MG63 (cell line): ENCODE results near the gene COL25A1. TPM values are rescaled to one million over a fixed set of nuclear protein-coding genes. Genes with fewer than 3 reads are reported as not detected.
"Not testable (repeated sequence)": the region's sequence is repeated elsewhere in the genome, so short reads cannot be mapped to it uniquely, and the experiment has no call there.

ENCODE experiments used
- DNase-seq: peaks from one replicate; pipeline ENCODE4 v3.0.0-alpha.2; 2020
- H3K27me3 ChIP-seq: fragments of 250-450 bp; sonication (Bioruptor Pico); 2 replicates; pipeline ENCODE4 v1.5.1; 2020; ENCODE audit warnings: mild to moderate bottlenecking, moderate library complexity
- H3K36me3 ChIP-seq: fragments of 250-450 bp; sonication (Bioruptor Pico); 2 replicates; pipeline ENCODE4 v1.5.1; 2020; ENCODE audit warnings: mild to moderate bottlenecking, moderate library complexity
- H3K4me3 ChIP-seq: fragments of 250-450 bp; sonication (Bioruptor Pico); 2 replicates; pipeline ENCODE4 v1.5.1; 2020; ENCODE audit warnings: mild to moderate bottlenecking, moderate library complexity
- H3K9me3 ChIP-seq: fragments of 250-450 bp; sonication (Bioruptor Pico); 2 replicates; pipeline ENCODE4 v1.5.1; 2020; ENCODE audit warnings: mild to moderate bottlenecking, moderate library complexity
- total RNA-seq: library from RNA; depleted of rRNA; stranded (reverse); fragments of >200 nt; shearing (Covaris generic); gene quantifications from 2 replicates; pipeline ENCODE4 v1.2.3, GENCODE V29; 2014; ENCODE audit warnings: low replicate concordance

The COL25A1 gene
- total RNA-seq, 1 experiment from 2014 or later = not detected

DNA sequence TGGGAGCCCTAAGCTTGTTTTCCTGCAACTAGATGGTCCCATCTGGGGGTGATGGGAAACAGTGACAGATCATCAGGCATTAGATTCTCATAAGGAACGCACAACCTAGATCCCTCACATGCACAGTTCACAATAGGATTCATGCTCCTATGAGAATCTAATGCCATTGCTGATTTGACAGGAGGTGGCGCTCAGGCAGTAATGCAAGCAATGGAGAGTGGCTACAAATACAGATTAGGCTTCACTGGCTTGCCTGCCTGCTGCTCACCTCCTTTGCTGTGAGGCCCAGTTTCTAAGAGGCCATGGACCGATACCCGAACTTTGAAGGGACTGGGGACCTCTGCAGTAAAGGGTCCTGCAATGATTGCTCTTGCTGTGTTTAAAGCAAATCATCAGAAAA is 225.7 kb downstream of the COL25A1 start:
- not testable (repeated sequence) for H3K27me3 ChIP-seq, H3K4me3 ChIP-seq, H3K36me3 ChIP-seq

DNA sequence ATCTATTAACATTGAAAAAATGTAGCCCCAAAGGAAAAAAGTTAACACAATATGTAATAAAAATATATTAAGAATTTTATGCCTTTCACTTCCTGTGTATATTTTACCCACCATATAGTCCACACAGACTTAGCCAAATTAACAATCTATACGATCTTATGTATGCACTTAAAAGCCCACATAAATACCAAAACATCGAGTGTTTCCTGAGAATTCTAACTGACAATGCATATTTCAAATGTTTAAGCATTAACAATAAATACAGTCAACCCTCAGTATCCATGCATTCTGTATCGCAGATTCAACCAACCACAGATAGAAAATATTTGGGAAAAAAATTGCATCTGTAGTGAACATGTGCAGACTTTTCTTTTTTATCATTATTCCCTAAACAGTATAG is 226.8 kb downstream of the COL25A1 start:
- DNase-seq = no peak
- no peaks in the 10 kb centered on the region for H3K9me3 ChIP-seq

More for the DNA sequence above, 225.7 kb downstream of the COL25A1 start:
- DNase-seq, H3K9me3 ChIP-seq: not testable (repeated sequence)

DNA sequence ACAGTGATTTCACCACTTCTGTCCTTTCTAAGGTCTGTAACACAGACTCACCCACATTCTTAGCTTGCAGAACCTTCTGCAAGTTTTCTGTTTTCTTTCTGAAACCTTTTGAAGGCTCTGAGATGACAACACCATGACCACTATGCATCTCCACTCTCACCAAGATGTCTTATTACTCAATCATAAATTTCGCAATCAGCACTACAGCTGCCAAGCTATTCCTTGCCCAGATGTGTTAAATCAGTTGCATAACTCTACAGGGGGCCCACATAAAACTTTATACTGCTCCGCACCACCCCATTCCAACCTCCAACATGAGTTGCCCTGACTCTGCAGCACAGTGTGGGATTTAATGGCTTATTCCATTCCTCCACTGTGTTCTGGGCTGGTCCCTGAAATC is 229.9 kb downstream of the COL25A1 start:
- Histone ChIP-seq H3K36me3 (no peaks in the 10 kb centered on the region), H3K9me3 (no peaks in the 10 kb centered on the region), H3K27me3 (no peaks in the 10 kb centered on the region), H3K4me3 (no peak overlapping the region)
- peak; percentile 63 for DNase-seq

More for the DNA sequence above, 226.8 kb downstream of the COL25A1 start:
- Histone ChIP-seq H3K36me3 (no peaks in the 10 kb centered on the region), H3K4me3 (no peak overlapping the region), H3K27me3 (no peaks in the 10 kb centered on the region)

DNA sequence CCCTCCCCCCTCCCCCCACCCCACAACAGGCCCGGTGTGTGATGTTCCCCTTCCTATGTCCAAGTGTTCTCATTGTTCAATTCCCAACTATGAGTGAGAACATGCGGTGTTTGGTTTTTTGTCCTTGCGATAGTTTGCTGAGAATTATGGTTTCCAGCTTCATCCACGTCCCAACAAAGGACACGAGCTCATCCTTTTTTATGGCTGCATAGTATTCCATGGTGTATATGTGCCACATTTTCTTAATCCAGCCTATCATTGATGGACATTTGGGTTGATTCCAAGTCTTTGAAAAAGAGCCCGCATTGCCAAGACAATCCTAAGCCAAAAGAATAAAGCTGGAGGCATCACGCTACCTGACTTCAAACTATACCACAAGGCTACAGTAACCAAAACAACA is 231.8 kb downstream of the COL25A1 start:
- not testable (repeated sequence) for H3K9me3 ChIP-seq, H3K36me3 ChIP-seq, DNase-seq, H3K4me3 ChIP-seq, H3K27me3 ChIP-seq

DNA sequence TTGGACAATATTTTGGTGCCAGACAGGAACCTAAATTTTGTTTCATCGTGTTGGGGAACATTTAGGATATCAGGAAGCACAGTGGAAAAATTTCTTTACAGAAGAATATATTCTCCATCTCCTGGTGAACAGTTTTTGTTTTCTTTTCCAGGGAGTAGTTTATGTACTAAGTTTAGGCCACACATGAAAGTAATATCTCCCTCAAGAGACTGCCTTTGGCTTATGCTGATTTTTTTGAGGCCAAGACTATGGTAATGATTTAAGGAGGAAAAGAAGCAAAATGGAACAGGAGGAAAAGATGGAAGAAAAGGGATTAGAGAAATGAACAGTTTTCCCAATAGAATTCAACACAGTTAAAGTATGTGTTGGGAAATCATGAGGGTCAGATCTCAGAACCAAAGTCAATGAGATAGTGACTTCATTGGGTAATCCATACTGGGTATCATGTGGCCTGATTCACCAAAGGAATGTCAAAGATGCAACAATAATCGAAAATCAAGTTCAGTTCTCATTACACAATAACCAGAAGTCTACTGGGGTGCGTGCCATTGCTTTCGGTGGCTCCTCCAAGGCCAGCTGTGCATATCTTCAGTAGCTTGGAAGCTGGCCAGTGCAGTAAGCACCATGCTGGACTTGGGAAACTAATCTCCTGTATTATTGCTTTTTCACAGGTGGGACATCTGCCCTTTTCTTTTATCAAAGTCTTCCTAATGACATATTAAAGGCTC is 234.8 kb downstream of the COL25A1 start:
- Histone ChIP-seq H3K4me3 (no peak overlapping the region), H3K9me3 (no peaks in the 10 kb centered on the region), H3K36me3 (no peaks in the 10 kb centered on the region), H3K27me3 (no peaks in the 10 kb centered on the region)
- no peak for DNase-seq

DNA sequence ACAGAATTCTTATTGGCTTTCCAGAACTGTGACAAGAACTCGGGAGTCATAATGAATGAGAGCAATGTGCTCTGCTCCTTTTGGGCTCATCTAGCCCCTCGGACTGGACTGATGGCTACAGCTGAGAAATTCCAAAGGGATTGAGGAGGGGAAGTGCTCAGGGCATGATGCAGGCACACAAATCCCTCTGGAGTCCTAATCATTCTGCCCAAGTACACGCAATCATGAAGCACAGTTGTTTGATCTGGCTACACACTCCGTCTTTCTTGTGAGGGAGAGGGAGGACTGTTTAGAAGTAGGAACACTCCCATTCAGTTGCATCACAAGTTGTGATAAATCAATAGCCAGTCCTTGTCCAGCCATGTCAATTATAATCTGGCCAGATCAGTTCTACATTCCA is 237.5 kb downstream of the COL25A1 start:
- H3K27me3 ChIP-seq = no peaks in the 10 kb centered on the region
- H3K4me3 ChIP-seq = no peak overlapping the region
- H3K36me3 ChIP-seq = no peaks in the 10 kb centered on the region
- DNase-seq = no peak
- H3K9me3 ChIP-seq = no peaks in the 10 kb centered on the region

DNA sequence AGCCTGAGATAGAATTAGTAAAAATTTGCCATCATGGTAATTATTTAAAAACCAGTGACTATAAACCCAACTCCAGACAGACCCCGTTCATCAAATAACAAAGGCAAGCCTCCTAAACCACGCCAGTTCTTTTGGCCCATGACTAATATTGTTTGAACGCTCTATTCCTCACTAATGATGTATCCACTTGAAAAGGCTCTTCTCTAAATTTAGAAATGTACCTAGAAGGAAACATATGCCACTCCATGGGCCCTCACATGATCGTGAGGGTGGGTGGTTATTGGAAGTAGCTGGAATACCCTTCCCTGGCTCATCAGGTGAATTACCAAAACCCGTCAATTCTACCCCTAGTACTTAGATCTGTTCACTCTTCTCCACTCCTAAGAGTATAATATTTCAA is 249.2 kb downstream of the COL25A1 start:
- Histone ChIP-seq H3K36me3 (no peaks in the 10 kb centered on the region), H3K27me3 (no peaks in the 10 kb centered on the region), H3K9me3 (no peaks in the 10 kb centered on the region), H3K4me3 (no peak overlapping the region)
- DNase-seq = no peak

DNA sequence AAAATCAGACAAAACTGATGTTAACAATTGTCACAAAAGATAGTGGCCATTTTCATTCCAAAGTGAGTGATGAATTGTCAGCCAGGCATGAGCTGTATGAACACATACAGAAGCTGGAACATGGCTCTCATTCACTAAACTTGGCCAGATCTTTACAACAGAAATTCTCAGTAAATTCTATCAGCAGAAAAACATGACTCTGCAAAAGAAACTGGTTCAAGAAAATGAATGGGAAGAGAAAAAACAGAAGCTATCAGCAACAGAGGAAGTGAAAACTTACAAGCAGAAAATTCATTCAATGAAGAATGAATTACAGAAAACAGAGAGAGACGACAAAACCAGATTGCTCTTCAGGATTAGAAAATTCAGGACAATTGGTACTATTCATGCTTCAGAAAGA is 249.6 kb downstream of the COL25A1 start:
- no peaks in the 10 kb centered on the region for H3K36me3 ChIP-seq
- no peaks in the 10 kb centered on the region for H3K27me3 ChIP-seq
- no peaks in the 10 kb centered on the region for H3K9me3 ChIP-seq
- H3K4me3 ChIP-seq = no peak overlapping the region
- DNase-seq = no peak

DNA sequence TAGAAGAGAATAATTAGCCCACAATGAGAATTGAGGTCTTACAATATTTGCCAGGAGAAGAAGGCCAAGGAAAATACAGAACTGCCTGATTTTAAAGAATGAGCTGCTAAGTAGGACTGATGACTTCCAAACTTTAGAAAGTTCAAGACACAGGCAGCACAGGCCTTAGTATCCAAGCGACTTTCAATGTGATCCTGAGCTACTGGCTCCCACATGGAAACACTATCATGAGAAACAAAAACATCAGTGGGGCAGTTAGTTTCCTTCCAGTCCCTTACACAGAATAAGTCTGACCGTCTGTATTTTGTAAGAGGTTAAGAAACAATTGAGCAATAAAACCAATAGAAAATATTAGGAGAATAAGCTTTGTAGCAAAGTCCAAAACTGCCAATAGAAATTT is 251.4 kb downstream of the COL25A1 start:
- Histone ChIP-seq H3K9me3 (no peaks in the 10 kb centered on the region), H3K27me3 (no peaks in the 10 kb centered on the region), H3K4me3 (no peak overlapping the region), H3K36me3 (no peaks in the 10 kb centered on the region)
- no peak for DNase-seq

DNA sequence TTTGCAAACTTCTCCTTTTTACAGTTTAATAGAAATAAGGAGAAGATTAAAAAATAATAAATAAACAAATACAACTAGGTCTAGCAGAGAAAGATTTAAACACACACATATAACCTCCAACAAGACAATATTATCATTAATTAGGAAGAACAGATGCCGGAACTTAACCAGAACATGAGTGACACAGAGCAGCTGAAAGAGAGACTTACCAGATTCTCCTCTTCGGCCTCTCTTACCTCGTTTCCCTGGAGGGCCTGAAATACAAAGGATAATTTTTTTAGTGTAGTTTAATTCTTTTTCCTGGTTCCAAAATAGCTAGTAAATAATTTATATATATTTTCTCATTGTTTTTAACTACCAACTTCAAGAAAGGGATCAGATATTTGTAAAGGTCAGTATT is 252.5 kb downstream of the COL25A1 start:
- DNase-seq = no peak
- no peaks in the 10 kb centered on the region for H3K9me3 ChIP-seq
- H3K4me3 ChIP-seq = no peak overlapping the region
- no peaks in the 10 kb centered on the region for H3K27me3 ChIP-seq
- H3K36me3 ChIP-seq = no peaks in the 10 kb centered on the region

DNA sequence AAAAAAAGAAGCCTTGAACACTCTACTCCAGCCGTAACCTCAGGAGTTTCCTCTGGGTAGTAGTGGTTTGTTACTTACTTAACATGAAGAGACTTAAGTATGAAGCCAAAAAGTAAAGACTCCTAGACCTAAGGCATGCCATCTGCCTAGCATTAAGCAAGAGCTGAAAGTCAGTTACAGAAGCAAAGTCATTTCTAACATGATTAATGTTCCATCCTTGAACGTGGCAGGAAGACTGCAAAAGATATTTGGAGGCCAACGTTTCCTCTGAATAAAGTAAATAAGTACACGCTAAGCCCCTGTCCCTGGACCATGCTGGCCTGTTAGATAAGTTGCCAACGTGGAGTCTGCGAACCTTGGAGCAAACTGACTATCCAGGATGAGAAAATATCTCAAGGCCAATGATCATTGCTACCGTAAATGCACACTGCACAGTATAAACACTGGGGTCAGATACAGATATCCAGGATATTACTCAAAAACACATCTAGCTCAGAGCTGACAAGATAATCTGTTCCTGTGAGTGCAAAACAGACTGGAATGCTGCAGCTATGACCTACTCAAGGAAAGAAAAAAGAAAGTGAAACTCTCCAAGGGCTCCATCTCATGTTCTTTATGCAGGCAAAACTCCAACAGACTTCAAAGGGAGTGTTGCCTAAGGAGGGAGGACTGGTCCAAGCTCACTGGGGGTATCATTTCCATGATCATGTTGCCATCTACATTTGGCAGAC is 255.8 kb downstream of the COL25A1 start:
- no peak overlapping the region for H3K4me3 ChIP-seq
- DNase-seq = no peak
- no peaks in the 10 kb centered on the region for H3K36me3 ChIP-seq
- no peaks in the 10 kb centered on the region for H3K9me3 ChIP-seq
- H3K27me3 ChIP-seq = no peaks in the 10 kb centered on the region

DNA sequence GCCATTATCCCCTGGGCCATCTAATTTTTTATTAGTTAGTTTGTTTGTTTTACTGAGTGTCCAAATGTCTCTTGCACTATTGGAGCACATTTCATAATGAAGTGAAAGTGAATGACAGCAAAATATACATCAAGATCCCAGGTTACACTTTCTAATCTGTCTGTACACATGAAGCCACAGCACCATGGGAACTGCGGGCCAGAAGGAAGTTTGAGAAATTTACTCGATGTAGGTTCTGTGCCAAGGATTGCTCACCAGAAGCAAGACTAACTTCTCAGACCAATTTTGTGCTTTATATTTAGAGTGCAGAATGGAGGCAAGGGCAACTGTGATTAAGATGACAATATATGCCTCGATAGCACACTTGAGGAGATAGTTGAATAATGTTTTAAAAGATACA is 258.0 kb downstream of the COL25A1 start:
- Histone ChIP-seq H3K27me3 (no peaks in the 10 kb centered on the region), H3K9me3 (no peaks in the 10 kb centered on the region), H3K4me3 (no peak overlapping the region), H3K36me3 (no peaks in the 10 kb centered on the region)
- DNase-seq = no peak

DNA sequence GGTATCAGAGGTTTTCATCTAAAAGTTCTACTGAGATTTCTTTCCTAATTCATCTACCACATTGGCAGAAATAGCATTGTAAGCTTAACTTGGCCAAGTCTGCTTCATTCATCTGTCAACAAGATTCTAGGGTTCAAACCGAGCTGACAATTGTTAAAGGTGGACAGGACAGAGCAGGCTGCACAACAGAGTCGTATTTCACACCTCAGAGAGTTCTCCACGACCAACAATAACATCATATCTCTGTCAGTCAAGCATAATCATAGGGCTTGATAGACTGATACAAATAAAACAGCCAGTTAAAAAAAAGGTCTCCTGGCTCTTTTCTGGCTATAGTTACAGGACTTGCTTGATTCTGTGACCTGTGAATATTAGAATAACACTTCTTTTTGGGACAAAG is 259.2 kb downstream of the COL25A1 start:
- H3K36me3 ChIP-seq = no peaks in the 10 kb centered on the region
- H3K27me3 ChIP-seq = no peaks in the 10 kb centered on the region
- DNase-seq = no peak
- no peaks in the 10 kb centered on the region for H3K9me3 ChIP-seq
- H3K4me3 ChIP-seq = no peak overlapping the region

DNA sequence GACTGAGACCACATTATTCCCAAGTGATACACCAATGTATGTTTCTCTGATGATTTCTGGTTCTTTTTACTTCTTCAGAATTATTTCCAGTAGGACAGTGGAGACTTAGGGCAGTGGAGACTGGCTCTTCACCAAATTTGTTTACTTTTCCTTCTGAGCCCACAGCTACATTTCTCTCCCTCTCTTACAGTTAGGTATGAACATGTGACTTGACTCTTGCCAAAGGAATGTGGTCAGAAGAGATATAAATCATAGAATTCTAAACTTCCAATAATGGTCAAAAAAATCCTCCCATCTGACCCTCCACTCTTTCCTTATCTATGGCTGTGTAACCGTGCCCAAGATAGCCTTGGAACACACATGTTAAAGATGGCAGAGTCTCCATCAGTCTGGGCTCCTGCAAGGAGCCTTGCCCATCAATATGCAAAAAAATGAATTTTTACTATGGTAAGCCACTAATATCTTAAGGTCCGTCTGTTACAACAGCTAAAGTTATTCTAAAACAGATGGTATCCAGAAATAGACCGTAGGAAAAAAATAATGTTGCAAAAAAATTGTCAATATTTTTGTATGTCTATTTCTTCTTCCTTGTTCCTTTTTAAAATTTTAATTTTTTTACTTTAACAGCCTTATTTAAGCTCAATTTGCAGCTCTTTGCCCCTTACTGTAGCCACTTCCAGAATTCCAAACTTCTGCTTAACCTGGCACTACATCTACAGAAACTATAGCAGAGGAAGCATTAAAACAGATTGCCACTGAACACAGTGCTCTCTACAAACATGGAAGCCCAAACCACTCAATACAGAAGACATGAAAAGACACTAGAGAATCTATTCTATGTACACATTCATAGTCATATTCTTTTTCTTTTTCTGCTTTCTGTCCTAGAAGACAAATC is 260.7 kb downstream of the COL25A1 start:
- Histone ChIP-seq H3K9me3 (no peaks in the 10 kb centered on the region), H3K27me3 (no peaks in the 10 kb centered on the region), H3K4me3 (no peak overlapping the region), H3K36me3 (no peaks in the 10 kb centered on the region)
- no peak for DNase-seq

DNA sequence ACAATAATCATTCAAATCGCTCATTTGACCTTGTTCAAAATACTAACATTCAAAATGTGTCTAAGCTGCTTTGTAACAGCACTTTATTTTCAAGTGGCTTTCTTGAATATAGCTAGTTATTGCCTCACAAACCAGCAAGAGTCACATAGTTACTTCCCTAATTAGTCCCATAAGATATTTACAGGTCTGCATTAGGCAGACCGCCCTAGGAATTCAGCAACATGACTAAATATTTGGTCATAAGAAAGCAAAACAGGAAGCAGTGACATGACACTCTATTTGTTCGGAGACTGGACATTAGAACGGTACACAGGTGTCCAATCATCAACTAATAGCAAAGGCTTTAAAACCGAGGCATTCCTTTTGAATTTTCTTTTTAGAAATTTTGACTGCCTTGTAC is 262.0 kb downstream of the COL25A1 start:
- Histone ChIP-seq H3K36me3 (no peaks in the 10 kb centered on the region), H3K27me3 (no peaks in the 10 kb centered on the region), H3K4me3 (no peak overlapping the region), H3K9me3 (no peaks in the 10 kb centered on the region)
- no peak for DNase-seq

DNA sequence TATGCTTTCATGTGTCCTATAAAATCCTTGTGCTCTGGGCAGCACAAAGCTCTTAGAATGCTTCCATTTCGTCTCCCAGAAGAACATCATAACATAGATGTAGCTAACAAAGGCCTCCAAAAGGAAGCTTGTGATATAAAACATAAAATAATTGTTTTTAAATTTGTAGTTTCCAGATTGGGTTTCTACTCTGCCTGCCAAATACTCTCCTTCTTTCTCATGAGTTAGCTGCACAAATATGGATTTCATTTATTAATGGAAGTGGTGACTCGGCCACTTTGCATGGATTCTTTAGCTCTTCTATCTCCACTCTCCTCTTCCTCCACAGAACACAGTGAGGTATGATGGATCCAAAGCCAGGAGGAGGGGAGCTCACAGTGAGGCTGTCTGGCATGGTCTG is 265.4 kb downstream of the COL25A1 start:
- Histone ChIP-seq H3K4me3 (no peak overlapping the region), H3K36me3 (no peaks in the 10 kb centered on the region), H3K27me3 (no peaks in the 10 kb centered on the region), H3K9me3 (no peaks in the 10 kb centered on the region)
- no peak for DNase-seq

DNA sequence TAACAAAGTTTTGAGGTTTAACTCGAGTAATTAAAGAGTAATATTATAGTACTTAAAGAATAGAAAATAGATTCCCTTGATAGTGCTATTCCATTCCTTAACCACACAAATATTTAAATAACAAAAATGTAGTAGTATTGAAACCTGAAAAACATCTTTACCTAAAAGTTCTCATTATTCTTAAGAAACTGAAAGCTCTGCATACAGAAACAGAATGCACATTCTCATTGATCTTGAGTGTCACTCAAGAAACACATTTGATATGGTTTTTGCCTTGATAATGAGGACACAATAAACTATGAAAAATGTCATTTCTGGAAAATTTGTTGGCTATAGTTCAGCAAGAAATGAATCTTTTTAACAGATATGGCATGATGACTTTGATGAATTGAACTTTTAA is 268.5 kb downstream of the COL25A1 start:
- DNase-seq = no peak

More for the DNA sequence above, 268.5 kb downstream of the COL25A1 start:
- H3K9me3 ChIP-seq = no peaks in the 10 kb centered on the region
- no peaks in the 10 kb centered on the region for H3K27me3 ChIP-seq
- H3K4me3 ChIP-seq = no peak overlapping the region
- H3K36me3 ChIP-seq = no peaks in the 10 kb centered on the region
